ENCODE measurements around the gene KLHL26. TPM values are rescaled to one million over a fixed set of nuclear protein-coding genes. Genes with fewer than 3 reads are reported as not detected.

KLHL26 gene
- total RNA-seq, 1 donor from 2014 or later, result 5.4 TPM

DNA sequence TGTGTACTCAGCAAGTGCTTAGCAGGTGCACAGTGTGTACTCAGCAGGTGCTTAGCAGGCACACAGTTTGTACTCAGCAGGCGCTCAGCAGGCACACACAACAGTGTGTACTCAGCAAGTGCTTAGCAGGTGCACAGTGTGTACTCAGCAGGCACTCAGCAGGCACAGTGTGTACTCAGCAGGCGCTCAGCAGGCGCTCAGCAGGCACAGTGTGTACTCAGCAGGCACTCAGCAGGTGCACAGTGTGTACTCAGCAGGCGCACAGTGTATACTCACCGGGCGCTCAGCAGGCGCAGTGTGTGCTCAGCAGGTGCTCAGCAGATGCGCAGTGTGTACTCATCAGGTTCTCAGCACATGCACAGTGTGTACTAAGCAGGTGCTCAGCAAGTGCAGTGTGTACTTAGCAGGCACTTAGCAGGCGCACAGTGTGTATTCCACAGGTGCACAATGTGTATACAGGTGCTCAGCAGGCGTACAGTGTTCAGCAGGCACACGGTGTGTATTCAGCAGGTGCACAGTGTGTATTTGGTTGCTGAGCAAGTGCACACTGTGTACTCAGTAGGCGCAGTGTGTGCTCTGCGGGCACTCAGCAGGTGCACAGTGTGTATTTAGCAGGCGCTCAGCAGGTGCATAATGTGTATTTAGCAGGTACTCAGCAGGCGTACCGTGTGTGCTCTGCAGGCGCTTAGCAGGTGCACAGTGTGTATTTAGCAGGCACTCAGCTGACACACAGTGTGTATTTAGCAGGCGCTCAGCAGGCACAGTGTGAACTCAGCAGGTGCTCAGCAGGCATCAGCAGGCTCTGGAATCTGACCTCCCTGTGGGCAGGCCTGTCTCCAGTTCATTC, 61.7 kb downstream of the KLHL26 start:
- DNase-seq (ENCODE audit: low spot score), result no peak
- intact Hi-C loops (cut with DNase I), result no loop called here

DNA sequence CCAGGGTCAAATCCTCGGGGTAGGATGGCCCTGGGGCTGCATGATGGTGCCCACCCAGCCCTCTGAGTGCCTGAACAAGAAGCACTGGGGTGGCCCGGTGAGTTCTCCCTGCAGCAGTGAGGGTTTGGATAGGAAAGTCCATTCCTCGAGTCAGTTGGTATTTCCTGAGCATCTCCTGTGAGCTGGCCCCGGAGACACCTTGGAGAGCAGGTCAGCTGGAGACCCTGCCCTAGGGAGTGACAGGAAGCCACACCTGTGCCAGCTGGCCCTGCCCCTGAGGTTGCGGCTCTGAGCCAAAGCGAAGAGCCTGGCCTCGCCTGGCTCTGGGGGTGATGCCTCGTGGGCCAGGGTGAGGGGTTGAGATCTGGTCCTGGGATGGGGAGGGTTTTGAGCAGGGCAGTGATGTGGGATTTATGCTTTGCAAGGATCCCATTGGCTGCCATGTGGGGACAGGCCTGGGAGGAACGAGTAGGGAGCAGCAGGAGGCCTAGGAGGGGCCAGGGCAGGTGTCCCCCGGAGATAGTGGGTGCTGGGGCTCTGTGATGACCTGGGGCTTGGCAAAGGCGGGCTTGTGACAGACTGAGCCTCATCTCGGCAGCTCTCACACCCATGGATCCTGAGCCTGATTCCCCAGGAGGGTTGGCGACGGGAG, 62.7 kb downstream of the KLHL26 start:
- intact Hi-C loops (cut with DNase I), result no loop called here

DNA sequence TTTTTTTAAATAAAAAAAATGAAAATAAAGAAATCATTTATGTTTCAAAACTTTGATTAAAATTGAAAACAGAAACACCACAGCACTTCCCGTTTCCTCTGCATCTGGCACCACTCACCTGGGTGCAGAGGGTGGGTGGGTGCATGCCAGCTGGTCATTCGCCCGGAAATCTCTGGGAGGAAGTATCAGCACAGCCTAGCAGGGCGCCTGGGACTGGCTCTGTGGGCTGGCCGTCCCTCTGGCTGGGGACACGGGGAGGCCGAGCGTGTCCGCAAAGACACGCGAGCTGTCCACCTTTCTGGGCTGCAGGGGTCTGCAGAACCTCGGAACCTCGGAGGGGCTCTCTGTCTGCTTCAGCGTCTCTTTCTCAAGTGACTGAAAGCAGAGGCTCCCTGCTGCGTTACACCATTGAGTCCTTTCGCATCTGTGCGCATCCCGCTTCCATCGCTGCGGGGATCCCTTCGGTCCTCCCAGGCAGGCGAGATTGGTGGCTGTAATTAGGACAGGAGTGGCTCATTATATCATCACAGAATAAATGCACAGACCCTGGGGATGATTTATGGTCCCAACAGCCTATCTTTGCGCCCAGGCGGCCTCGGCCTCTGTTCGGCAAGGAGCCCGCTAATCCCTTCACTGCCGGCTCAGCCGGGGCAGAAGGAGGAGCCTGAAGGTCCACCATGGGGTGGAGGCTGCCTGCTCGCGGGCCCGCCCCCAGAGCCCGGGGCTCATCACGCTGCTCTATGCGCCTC, 63.8 kb downstream of the KLHL26 start:
- intact Hi-C loops (cut with DNase I), result no loop called here
- DNase-seq (ENCODE audit: low spot score), result peak; percentile 85

More for the DNA sequence above, 62.7 kb downstream of the KLHL26 start:
- DNase-seq (ENCODE audit: low spot score), result no peak

DNA sequence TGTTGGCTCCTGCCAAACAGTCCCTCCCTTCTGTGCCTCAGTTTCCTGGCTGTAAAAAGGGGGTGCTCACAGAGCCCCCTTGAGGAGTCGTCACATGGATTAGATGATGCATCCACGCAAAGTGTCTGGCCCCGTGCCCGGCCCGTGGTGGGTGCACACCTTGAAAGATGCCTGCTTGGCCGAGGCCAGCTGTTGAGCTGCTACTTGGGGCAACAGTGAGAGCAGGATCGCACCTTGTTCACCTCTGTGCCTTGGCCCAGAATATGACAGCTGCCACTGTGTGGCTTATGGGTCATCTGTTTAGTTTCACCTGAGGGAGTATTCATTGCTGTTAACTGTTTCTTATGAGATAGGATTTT, 64.4 kb downstream of the KLHL26 start:
- no peak for DNase-seq (ENCODE audit: low spot score)
- intact Hi-C loops (cut with DNase I), result no loop called here

DNA sequence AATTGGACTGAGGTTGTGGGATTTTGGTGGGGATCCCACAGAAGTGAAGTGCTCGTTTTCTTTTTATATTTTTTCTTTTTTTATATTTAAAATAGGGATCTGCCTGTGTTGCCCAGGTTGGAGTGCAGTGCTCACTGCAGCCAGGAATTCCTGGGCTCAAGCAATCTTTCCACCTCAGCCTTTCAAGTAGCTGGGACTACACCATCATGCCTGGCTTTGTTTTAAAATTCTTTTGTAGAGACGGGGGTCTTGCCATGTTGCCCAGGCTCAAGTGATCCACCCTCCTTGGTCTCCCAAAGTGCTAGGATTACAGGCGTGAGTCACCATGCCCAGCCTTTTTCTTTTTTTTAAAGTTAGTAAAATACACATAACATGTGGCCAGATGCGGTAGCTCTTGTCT, 67.2 kb downstream of the KLHL26 start:
- intact Hi-C loops (cut with DNase I), result no loop called here
- DNase-seq (ENCODE audit: low spot score), result no peak

DNA sequence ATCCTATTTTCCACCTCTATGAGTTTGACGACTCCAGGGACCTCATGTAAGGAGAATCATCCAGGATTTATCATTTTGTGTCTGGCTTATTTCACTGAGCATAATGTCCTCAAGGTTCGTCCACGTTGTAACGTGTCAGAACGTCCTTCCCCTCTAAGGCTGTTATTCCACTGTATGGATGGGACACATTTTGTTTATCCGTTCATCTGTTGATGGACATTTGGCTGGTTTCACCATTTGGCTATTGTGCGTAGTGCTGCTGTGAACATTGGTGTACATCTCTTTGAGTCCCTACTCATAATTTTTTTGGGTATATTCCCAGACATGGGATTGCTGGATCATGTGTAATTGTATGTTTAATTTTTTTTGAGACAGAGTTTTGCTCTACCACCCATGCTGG, 68.1 kb downstream of the KLHL26 start:
- intact Hi-C loops (cut with DNase I), result no loop called here
- DNase-seq (ENCODE audit: low spot score), result no peak

DNA sequence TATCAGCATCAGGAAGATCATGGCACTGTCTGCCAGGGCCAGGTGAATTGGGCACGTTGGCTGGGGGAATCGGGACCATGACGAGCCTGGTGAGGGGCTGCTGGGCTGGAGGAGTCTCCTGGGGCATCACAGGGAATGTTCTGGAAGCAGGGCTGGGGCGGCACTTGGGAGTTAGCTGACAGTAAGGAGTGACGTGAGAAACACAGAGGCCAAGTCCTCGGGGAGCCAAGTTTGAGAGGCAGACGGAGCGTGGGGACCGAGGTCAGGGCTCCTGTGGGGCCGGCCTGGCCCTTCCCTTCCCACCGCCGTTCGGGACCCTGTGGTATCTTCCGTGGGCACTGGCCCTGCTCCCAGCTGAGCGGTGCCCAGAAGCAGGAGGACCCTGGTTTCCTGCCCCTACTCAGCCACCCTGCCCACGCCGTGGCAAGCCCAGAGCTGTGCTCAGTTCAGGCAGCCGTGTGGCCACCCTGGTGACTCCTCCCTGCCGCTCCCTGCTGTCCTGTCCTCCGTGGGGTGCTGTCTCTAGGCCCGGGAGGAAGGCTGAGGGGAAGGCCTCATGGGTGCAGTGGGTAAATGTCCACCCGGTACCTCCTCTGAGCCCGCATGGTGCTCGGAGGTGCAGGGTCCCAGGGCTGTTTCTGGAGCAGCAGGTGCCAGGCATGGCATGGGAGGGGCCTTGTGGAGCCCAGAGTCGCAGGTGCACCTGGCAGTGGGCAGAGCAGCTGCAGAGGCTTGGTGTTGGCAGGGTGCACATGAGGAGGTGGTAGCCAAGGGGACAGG, 71.8 kb downstream of the KLHL26 start:
- DNase-seq (ENCODE audit: low spot score), result no peak

DNA sequence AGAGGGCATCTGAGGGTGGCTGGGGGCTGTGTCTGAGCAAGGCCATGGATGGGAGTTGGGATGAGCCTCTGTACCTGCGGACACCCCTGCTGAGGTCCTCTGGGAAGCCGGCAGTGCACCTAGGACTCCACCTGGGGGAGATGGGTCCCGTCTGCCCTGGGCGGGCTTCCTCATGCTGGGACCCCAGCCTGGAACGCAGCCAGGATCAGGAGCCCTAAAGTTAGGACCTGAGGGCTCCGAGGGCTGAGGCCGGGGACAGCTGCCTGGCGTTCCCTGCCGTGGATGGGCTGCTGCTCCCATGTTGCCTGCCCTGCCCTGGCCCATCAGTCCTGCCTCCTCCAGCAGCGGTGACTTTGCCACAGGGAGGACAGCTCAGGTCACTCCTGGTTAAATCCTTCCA, 72.7 kb downstream of the KLHL26 start:
- intact Hi-C loops (cut with DNase I), result no loop called here
- no peak for DNase-seq (ENCODE audit: low spot score)

More for the DNA sequence above, 71.8 kb downstream of the KLHL26 start:
- intact Hi-C loops (cut with DNase I), result no loop called here

DNA sequence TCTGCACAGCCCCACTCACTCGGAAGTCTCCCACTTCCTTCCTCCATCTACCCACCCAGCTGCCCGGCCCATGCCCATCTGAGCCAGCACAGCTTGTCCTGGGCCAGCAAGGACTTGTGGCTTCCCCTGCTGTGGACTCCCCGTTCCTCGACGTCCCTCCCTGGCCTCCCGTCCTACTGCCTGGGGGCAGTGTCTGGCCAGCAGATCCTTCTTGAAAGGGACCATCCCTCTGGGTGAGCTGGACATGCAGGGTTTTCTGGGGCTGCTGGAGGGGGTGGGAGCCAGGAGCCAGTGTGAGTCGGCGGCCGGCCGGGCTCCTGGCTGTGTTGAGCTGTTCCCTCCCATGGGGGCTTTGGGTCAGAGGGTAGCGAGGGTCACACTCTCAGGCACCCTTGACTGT, 73.4 kb downstream of the KLHL26 start:
- no peak for DNase-seq (ENCODE audit: low spot score)
- intact Hi-C loops (cut with DNase I), result no loop called here

DNA sequence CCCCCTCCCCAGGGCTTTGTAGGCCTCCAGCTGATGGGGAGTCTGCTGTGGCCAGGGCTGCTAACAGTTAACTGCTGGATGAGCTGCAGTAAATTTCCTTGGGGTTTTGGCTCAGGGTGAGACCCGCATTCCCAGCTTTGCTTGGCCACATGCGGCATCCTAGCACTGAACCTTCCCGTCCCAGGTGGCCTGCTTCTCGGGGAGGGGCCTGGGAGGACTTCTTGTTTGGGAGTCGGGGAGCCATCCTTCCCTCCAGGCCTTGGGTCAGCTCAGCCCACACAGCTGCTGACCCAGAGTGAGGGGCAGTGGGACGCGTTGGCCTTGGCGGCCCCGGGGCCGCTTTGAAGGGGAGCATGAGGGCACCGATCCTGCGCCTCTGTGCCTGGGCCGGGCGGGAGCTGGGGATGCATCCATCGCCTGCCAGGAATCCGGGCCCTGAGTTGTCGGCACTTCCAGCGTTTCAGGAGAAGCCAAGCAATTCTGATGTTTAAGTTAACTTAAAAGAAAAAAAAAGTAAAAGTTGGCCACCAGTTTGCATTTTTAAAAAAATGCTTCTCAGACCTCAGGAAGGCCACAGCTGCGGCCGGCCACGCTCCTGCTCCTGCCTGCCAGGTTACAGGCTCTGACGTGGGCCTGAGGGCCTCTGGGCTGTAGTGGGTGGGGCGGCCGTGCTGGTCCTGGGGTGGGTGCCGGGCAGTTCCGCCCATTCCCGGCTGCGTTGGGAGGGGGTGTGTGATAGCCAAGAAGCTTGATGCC, 74.3 kb downstream of the KLHL26 start:
- intact Hi-C loops (cut with DNase I), result no loop called here
- no peak for DNase-seq (ENCODE audit: low spot score)

DNA sequence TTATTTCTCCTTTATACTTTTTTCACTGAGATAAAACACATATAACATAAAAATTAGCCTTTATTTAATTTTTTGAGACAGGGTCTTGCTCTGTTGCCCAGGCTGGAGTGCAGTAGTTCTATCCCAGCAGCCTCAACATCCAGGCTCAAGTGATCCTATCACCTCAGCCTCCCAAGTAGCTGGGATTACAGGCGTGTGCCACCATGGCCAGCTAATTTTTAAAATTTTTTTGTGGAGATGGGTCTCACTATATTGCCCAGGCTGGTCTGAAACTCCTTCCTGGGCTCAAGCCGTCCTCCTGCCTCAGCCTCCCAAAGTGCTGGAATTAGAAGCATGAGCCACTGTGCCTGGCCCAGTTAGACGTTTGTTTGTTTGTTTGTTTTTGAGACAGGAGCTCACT, 75.1 kb downstream of the KLHL26 start:
- intact Hi-C loops (cut with DNase I), result no loop called here
- DNase-seq (ENCODE audit: low spot score), result no peak

DNA sequence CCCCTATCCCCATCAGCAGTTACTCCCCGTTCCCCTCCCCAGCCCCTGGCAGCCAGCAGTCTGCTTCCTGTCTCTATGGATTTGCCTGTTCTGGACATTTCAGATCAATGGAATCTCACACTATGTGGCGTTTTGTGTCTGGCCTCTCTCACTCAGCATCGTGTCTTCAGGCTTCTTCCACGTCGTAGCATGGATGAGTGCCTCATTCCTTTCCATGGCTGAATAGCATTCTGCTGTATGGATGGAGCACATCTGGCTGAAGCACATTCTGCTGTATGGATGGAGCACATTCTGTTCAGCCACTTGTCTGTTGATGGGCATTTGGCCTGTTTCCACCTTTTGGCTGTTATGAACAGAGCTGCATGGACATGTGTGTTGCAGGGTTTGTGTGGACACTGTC, 76.2 kb downstream of the KLHL26 start:
- DNase-seq (ENCODE audit: low spot score), result no peak
- intact Hi-C loops (cut with DNase I), result no loop called here

DNA sequence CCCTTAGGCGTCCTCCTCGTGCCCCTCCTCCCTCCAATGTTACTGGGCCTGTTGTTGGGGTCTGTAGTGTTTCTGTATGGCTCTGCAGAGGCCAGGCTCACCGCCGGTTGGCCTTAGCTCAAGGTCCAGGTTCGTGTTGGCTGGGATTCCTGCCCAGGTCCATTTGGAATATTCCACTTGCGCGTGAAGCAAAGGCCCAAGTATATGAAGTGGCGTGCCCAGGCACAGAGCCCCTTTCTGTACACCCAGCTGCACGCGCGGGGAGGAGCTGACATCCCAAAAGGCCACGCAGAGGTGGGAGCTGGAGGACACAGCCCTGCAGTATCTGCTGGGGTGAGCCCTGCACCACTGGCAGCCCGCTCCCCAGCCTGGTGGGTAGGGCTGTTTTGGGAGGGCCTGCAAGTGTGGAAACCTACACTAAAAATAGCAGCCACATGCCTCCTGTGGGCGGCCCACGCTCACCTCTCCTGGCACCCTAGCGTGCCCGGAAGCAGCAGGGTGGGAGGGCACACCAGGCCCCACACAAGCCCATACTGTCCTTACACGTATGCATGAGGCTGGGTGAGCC, 76.8 kb downstream of the KLHL26 start:
- DNase-seq (ENCODE audit: low spot score), result no peak
- intact Hi-C loops (cut with DNase I), result no loop called here

DNA sequence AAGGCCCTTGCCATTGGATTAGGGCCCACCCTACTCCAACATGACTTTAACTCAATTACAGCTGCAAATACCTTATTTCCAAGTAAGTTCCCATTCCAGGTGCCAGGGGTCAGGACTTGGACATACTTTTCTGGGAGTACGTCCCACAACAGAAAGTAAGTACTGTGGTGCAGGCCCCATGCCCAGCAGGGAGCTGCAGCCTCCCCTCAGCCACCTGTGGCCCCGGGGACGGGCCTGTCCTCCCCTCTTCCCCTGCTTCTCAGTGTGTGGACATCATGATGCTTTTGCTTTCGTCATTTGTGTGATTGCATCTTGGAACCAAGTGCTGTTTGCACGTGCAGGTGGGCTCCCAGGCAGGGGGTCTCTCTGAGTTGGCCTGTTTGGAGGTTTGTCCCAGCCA, 78.6 kb downstream of the KLHL26 start:
- no peak for DNase-seq (ENCODE audit: low spot score)

DNA sequence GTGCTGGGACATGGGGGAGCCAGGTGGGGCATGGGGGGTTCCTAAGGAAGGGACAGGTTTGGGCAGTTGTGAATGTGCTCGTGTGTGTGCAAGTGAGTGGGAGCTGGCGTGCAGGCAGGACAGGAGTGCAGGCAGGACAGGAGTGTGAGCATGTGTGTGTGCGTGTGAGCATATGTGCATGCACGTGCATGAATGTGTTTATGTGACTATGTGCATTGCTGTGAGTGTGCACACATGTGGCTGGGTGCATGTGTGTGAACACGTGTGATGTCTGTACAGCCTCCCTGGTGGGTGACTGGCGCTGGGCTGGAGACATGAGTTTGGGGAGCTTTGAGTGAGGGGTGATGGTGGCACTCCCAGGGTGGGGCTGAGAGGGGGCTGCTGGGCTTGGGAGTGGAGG, 80.0 kb downstream of the KLHL26 start:
- DNase-seq (ENCODE audit: low spot score), result no peak
- intact Hi-C loops (cut with DNase I), result no loop called here

More for the DNA sequence above, 78.6 kb downstream of the KLHL26 start:
- intact Hi-C loops (cut with DNase I), result no loop called here

DNA sequence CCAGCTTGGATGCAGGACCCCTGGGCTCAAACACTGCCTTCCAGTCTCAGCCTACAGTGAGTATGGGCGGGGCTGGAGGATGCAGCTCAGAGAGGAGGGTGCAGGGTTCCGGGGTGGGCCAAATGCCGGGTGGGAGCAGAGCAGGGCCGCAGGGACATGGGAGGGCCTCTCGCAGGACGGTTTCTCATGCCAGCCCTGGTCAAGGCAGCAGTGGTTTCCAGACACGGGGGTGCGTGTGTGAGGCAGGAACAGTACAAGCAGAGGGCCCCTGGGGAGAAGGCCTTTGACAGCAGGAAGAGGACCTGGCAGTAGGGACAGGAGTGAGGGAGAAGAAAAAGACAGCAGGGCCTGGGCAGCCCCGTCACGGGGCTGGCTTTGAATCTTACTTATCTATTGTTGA, 80.8 kb downstream of the KLHL26 start:
- intact Hi-C loops (cut with DNase I), result no loop called here
- DNase-seq (ENCODE audit: low spot score), result no peak

DNA sequence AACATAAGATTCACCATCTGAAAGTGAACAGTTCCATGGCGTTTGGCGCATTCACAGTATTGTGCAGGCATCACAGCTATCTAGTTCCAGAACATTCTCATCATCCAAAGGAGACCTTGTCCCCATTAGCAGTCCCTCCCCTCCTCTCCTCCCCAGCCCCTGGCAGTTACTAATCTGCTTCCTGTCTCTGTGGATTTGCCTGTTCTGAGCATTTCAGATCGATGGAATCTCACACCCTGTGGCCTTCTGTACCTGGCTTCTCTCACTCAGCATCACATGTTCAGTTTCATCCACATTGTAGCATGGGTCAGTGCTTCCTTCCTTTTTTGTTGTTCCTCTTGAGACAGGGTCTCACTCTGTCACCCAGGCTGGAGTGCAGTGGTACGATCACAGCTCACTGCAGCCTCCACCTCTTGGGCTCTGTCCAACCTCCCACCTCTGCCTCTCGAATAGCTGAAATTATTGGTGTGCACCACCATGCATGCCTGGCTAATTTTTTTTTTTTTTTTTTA, 81.2 kb downstream of the KLHL26 start:
- intact Hi-C loops (cut with DNase I), result no loop called here
- DNase-seq (ENCODE audit: low spot score), result no peak

DNA sequence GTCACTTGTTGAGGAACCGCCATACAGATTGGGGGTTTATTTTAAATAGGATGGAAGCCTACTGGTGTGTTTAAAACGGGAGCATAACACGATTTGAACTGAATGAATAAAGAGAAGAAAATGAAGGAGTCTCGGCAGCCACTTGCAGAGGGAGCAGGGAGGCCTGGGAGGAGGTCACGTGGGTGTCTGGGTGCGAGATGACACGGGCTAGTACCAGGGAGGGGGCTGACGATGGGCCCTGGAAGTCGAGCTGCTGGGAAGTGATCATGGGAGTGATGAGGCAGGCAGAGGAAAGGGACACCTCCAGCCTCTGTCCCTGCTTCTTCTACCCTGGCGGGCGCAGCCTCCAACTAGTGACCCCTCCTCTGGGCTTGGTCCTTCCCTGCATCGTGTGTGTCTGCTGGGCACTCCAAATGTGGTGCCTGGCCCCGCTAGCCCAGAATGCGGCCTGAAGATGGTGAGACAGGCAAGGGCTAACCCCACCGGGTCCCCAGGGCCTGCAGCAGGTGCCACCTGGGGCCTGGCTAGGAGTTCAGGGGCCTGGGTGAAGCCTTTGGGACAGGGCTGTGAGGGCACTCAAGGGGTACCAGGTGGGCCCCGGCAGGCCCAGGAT, 82.1 kb downstream of the KLHL26 start:
- intact Hi-C loops (cut with DNase I), result no loop called here
- DNase-seq (ENCODE audit: low spot score), result no peak
